Stomach smooth muscle (tissue), 2 donors: ENCODE data around the gene SLX9.

Experiments
- H3K27ac ChIP-seq: one replicate; pipeline ENCODE4 v1.7.0; 2013; ENCODE audit warnings: mild to moderate bottlenecking, low read length, inconsistent platforms
- H3K27me3 ChIP-seq, 2 donors: one replicate each; pipeline ENCODE4 v1.7.0; 2013; ENCODE audit warnings: low read length in 2 of 2; ENCODE audit not compliant: insufficient read depth in 2 of 2, control insufficient read depth in 1 of 2
- H3K36me3 ChIP-seq, 2 donors: one replicate each; pipeline ENCODE4 v1.7.0; 2013; ENCODE audit warnings: low read length in 2 of 2; ENCODE audit not compliant: control insufficient read depth in 2 of 2, insufficient read depth in 2 of 2
- H3K4me1 ChIP-seq: one replicate; pipeline ENCODE4 v1.7.0; 2013; ENCODE audit warnings: low read length; ENCODE audit not compliant: control insufficient read depth, insufficient read depth
- H3K4me3 ChIP-seq, 2 donors: one replicate each; pipeline ENCODE4 v1.7.0; 2013; ENCODE audit warnings: low read length in 2 of 2
- H3K9ac ChIP-seq, 2 donors: one replicate each; pipeline ENCODE4 v1.7.0; 2013; ENCODE audit warnings: low read length in 2 of 2, mild to moderate bottlenecking in 1 of 2
- H3K9me3 ChIP-seq, 2 donors: one replicate each; pipeline ENCODE4 v1.7.0; 2013; ENCODE audit warnings: low read length in 2 of 2; ENCODE audit not compliant: control insufficient read depth in 2 of 2
- donor health status: healthy.
- donor health status: Pancreatic carcinoma.

SLX9 gene

GRCh38 chr21:44918107-44918470, 21.7 kb upstream of the SLX9 start:
- H3K4me1 ChIP-seq = no peaks in the 10 kb centered on the region
- H3K27ac ChIP-seq = no peak overlapping the region
- peaks cover 8 to 13% of the 10 kb centered on the region in 2 donors for H3K27me3 ChIP-seq
- H3K9ac ChIP-seq = no peak overlapping the region
- H3K36me3 ChIP-seq = no peaks in the 10 kb centered on the region
- no peaks in the 10 kb centered on the region for H3K9me3 ChIP-seq
- H3K4me3 ChIP-seq = no peak overlapping the region

GRCh38 chr21:44918581-44919033, 21.2 kb upstream of the SLX9 start:
- Histone ChIP-seq H3K9me3 (no peaks in the 10 kb centered on the region), H3K36me3 (no peaks in the 10 kb centered on the region), H3K27ac (no peak overlapping the region), H3K4me1 (no peaks in the 10 kb centered on the region), H3K27me3 (peaks cover 8 to 13% of the 10 kb centered on the region in 2 donors), H3K9ac (no peak overlapping the region), H3K4me3 (no peak overlapping the region)

DNA sequence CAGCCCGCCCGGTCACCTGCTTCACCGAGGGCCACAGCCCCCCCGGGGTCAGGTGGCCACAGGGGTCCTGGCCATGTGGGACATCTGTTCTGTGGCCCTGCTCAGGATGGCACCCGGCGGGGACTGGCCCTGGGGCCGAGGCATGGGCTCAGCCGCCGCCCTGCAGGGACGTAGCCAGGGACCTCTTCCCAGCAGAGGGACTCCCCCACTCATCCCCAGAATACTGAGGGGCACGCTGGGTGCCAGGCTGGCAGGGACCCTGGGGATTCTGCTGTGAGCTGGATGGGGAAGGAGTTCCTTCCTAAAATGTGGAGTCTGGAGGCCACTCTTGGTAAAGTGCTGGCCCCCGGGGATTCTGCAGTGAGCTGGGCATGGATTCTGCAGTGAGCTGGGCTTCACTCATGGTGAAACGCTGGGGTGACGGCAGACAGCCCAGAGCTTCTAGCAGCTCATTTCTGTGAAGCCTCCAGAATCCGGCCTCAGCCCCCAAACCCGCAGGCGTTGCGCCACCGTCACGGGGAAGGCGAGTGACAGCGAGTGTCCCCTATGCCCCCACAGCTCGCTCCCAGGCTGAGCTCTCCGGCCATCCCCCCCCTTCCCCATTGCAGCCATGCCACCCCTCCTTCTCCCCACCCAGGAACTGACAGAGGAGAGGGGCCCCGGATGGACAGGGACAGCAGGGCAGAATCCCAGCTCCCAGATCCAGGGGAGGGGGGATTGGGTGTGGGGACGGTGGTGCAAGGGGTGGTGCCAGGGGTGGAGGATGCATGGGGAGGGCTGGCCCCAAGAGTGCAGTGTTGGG, 20.5 kb upstream of the SLX9 start:
- Histone ChIP-seq H3K27me3 (peaks cover 8 to 13% of the 10 kb centered on the region in 2 donors), H3K36me3 (no peaks in the 10 kb centered on the region), H3K4me1 (no peaks in the 10 kb centered on the region), H3K27ac (no peak overlapping the region), H3K9me3 (no peaks in the 10 kb centered on the region), H3K4me3 (peak overlapping the region in 1 of 2 donors; percentile 57), H3K9ac (no peak overlapping the region)

DNA sequence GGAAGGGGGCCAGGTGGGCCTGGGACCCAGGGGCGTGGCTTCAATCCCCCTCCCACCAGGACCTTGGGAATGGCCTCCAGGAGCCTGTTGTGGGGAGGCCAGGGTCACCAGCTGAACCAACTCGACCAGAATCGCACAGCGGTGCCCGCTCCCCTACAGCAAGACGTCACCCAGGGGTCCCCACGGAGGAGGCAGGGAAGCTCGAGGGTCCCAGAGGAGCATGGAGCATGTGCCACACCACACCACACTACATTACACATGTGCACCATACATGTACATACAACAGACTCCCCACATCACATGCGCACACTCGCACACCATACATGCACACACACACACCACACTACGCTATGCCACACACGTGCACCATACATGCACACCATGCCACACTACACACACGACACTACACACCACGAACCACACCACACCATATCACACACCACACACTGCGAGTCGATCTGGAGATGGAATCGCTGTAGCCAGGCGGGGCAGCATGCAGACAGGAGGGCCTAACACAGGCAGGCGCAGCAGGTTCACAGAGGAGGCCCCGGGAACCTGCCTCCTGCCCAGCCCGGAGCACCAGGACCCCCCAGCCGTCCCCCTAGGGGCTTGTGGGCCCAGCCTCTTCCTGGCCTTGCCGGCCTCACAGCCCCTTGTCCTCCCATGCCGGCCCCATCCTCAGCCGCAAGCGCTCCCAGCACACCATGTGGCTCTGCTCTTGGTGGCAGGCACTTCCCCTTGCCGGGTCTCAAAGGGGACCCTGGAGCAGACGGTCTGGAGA, 19.7 kb upstream of the SLX9 start:
- H3K9ac ChIP-seq = no peak overlapping the region
- no peak overlapping the region for H3K27ac ChIP-seq

GRCh38 chr21:44920694-44921604, 18.9 kb upstream of the SLX9 start, which contains the start of gene ITGB2:
Gene ITGB2 (minus strand): TSS chr21:44920899. CDS start chr21:44910782, 10,117 bp downstream.
- no peak within 1 kb of the TSS for H3K9ac ChIP-seq
- no peaks in the 10 kb centered on the region for H3K9me3 ChIP-seq
- H3K27ac ChIP-seq = no peak within 1 kb of the TSS
- H3K4me3 ChIP-seq = peak within 1 kb of the TSS; percentile 12 to 57
- H3K4me1 ChIP-seq = no peaks in the 10 kb centered on the region
- H3K27me3 ChIP-seq = peaks cover 8 to 13% of the 10 kb centered on the region in 2 donors
- H3K36me3 ChIP-seq = no peaks in the 10 kb centered on the region

More for the DNA sequence above, 19.7 kb upstream of the SLX9 start:
- H3K4me3 ChIP-seq = peak overlapping the region; percentile 12 to 57
- peaks cover 8 to 13% of the 10 kb centered on the region in 2 donors for H3K27me3 ChIP-seq
- H3K9me3 ChIP-seq = no peaks in the 10 kb centered on the region
- no peaks in the 10 kb centered on the region for H3K36me3 ChIP-seq
- no peaks in the 10 kb centered on the region for H3K4me1 ChIP-seq

DNA sequence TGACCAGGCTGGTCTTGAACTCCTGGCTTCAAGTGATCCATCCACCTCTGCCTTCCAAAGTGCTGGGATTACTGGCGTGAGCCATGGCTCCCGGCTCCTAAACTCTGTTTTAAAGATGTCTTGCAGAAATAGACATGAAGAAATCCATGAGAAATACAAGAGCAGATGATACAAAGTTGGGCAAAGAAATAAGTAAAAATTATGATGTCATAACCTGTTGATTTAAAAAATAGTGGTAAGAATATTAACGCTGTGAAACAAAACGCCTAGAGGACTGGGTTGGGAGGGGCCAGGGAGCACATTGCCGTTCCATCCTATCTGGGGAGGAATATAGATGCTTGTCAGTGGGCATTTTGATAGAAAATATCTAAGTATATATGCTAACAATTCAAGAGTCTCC, 17.9 kb upstream of the SLX9 start:
- H3K27me3 ChIP-seq = peaks cover 13 to 20% of the 10 kb centered on the region in 2 donors
- H3K9me3 ChIP-seq = no peaks in the 10 kb centered on the region
- no peaks in the 10 kb centered on the region for H3K36me3 ChIP-seq
- H3K27ac ChIP-seq = no peak overlapping the region
- H3K4me3 ChIP-seq = no peak overlapping the region
- H3K9ac ChIP-seq = no peak overlapping the region
- H3K4me1 ChIP-seq = no peaks in the 10 kb centered on the region

DNA sequence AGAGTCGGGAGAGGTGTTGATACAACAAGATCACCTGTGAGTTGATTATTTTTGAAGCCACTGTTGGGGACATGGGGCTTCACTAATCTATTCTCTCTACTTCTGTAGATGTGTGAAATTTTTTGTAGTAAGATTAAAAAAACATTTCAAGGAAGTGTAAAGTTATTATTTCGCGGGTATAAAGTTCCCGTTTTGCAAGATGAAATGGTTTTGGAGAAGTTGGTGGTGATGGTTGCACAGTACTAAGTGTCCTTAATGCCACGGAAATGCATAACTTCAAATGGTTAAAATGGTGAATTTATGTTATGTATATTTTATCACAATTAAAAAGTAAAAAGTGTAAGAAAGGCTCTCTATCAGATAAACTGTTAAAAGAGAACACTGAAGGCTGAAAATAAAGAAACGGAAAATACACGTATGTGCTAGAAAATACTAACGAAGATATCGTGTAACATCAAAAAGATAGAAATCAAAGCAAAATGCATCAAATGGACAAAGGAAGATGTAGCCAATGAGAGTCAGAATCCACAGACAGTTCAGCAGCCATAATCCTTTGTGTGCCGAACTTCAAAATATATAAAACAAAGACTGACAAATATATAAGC, 16.2 kb upstream of the SLX9 start:
- Histone ChIP-seq H3K27ac (no peak overlapping the region), H3K4me3 (no peak overlapping the region), H3K4me1 (no peaks in the 10 kb centered on the region), H3K27me3 (peaks cover 13 to 19% of the 10 kb centered on the region in 2 donors), H3K9ac (no peak overlapping the region), H3K9me3 (no peaks in the 10 kb centered on the region), H3K36me3 (no peaks in the 10 kb centered on the region)

GRCh38 chr21:44924606-44925377, 15.0 kb upstream of the SLX9 start:
- Histone ChIP-seq H3K27ac (no peak overlapping the region), H3K4me3 (no peak overlapping the region), H3K9ac (no peak overlapping the region), H3K27me3 (peaks cover 18 to 26% of the 10 kb centered on the region in 2 donors), H3K36me3 (no peaks in the 10 kb centered on the region), H3K9me3 (peaks cover 0 to 6% of the 10 kb centered on the region in 2 donors), H3K4me1 (no peaks in the 10 kb centered on the region)

DNA sequence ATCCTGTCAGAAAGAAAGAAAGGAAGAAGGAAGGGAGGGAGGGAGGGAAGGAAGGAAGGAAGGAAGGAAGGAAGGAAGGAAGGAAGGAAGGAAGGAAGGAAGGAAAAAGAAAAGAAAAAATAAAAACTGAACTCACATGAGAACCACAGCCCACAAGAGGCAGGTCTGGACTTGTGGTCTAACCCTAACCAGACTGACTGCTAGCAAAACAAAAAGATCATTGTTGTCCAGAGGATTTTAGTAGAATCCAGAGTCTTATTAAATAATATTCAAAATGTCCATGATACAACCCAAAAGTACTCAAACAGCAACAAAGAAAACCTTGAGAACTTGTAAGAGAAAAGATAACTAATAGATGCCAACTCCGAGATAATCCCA, 14.5 kb upstream of the SLX9 start:
- H3K9me3 ChIP-seq = peaks cover 0 to 6% of the 10 kb centered on the region in 2 donors
- H3K9ac ChIP-seq = no peak overlapping the region
- H3K4me1 ChIP-seq = no peaks in the 10 kb centered on the region
- peaks cover 17 to 29% of the 10 kb centered on the region in 2 donors for H3K27me3 ChIP-seq
- H3K36me3 ChIP-seq = no peaks in the 10 kb centered on the region
- H3K4me3 ChIP-seq = no peak overlapping the region
- H3K27ac ChIP-seq = no peak overlapping the region
